Body of pancreas (tissue), 4 donors: Measurements from ENCODE around the gene MAP3K9. TPM values are rescaled to one million over a fixed set of nuclear protein-coding genes. Genes with fewer than 3 reads are reported as not detected.

ENCODE experiments used
- ATAC-seq: fragments of 150-250 bp; one replicate; pipeline ENCODE4 v1.9.1; 2016
- DNase-seq, 4 donors: peaks; one replicate each; pipeline ENCODE4 v3.0.0-alpha.2; 2019
- H3K27ac ChIP-seq, 4 donors: fragments of 200-600 bp; sonication (generic); 1 replicate in 3 of 4; 2 replicates in 1 of 4; pipeline versions ENCODE4 v1.5.1 to v1.6.1; 2016 to 2019; ENCODE audit warnings: mild to moderate bottlenecking in 1 of 4, mixed read lengths in 1 of 4, moderate library complexity in 1 of 4
- H3K27me3 ChIP-seq, 2 donors: fragments of 200-600 bp; sonication (generic); one replicate each; pipeline ENCODE4 v1.6.0; 2016; ENCODE audit warnings: mild to moderate bottlenecking in 1 of 2
- H3K36me3 ChIP-seq, 2 donors: fragments of 200-600 bp; sonication (generic); replicated peaks in 1 of 2; 2 replicates each; pipeline ENCODE4 v1.5.1; 2016; ENCODE audit warnings: low read depth in 2 of 2; ENCODE audit not compliant: insufficient read depth in 1 of 2
- H3K4me1 ChIP-seq: fragments of 200-600 bp; sonication (generic); one replicate; pipeline ENCODE4 v1.6.0; 2016
- H3K4me3 ChIP-seq, 2 donors: fragments of 200-600 bp; sonication (generic); 1 replicate in 1 of 2; 2 replicates in 1 of 2; pipeline ENCODE4 v1.5.1; 2016 to 2019
- H3K9me3 ChIP-seq, 3 donors: fragments of 200-600 bp; sonication (generic); 1 replicate in 2 of 3; 2 replicates in 1 of 3; pipeline ENCODE4 v1.5.1; 2016
- POLR2A ChIP-seq, 3 donors: fragments of 450-650 bp; IDR thresholded peaks; one replicate each; pipeline ENCODE4 v1.6.1; 2016; ENCODE audit warnings: antibody characterized with exemption in 3 of 3, mild to moderate bottlenecking in 2 of 3
- WGBS, 2 donors: methylation state at CpG; one replicate each; pipeline ENCODE4 v1.1.5; 2017; 5-methylcytosine and 5-hydroxymethylcytosine counted together
- intact Hi-C: fragments of 100-400 bp; cut with DNase I; formaldehyde crosslinking; loops from one replicate; pipeline ENCODE4 v1.15.1; 2023
- total RNA-seq, 2 donors: library from RNA; depleted of rRNA; stranded (reverse); fragments of >200 nt; gene quantifications; one replicate each; pipeline ENCODE4 v1.1.0, GENCODE V29; 2016
- TF ChIP-seq, protein P1 (sequence below), 7 experiments: fragments of 450-650 bp in 4 of 7; fragments of 200-600 bp in 3 of 7; sonication (generic) in 3 of 7; IDR thresholded peaks; one replicate each; pipeline ENCODE4 v1.5.1; 2016 to 2019; ENCODE audit warnings: antibody characterized with exemption in 7 of 7

The MAP3K9 gene
- total RNA-seq, 2 donors from 2014 or later = 5.4 to 10.9 TPM

GRCh38 chr14:70714055-70714550, 95.2 kb downstream of the MAP3K9 start:
- H3K4me3 ChIP-seq = no peak overlapping the region
- TF ChIP-seq, protein P1, sequence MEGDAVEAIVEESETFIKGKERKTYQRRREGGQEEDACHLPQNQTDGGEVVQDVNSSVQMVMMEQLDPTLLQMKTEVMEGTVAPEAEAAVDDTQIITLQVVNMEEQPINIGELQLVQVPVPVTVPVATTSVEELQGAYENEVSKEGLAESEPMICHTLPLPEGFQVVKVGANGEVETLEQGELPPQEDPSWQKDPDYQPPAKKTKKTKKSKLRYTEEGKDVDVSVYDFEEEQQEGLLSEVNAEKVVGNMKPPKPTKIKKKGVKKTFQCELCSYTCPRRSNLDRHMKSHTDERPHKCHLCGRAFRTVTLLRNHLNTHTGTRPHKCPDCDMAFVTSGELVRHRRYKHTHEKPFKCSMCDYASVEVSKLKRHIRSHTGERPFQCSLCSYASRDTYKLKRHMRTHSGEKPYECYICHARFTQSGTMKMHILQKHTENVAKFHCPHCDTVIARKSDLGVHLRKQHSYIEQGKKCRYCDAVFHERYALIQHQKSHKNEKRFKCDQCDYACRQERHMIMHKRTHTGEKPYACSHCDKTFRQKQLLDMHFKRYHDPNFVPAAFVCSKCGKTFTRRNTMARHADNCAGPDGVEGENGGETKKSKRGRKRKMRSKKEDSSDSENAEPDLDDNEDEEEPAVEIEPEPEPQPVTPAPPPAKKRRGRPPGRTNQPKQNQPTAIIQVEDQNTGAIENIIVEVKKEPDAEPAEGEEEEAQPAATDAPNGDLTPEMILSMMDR (IDR thresholded peaks at IDR 0.05) = peak; percentile 17 to 82 (median 59)
- no peak for TF ChIP-seq POLR2A (IDR thresholded peaks at IDR 0.05)
- DNase-seq (peak; percentile 47 to 61 (median 52)), ATAC-seq (peak; percentile 33)
- 11 to 12% methylated on average over 8 of the region's 8 CpGs for whole genome bisulfite sequencing, 2 donors
- no peak overlapping the region for H3K27ac ChIP-seq
- intact Hi-C loops = loop anchor here (10.0 kb wide), 1 partner anchor 89 kb away; no protein-coding TSS in a partner anchor
- H3K9me3 ChIP-seq = no peaks in the 10 kb centered on the region
- peaks cover 28% of the 10 kb centered on the region for H3K4me1 ChIP-seq
- H3K36me3 ChIP-seq = no peaks in the 10 kb centered on the region
- H3K27me3 ChIP-seq = no peaks in the 10 kb centered on the region

DNA sequence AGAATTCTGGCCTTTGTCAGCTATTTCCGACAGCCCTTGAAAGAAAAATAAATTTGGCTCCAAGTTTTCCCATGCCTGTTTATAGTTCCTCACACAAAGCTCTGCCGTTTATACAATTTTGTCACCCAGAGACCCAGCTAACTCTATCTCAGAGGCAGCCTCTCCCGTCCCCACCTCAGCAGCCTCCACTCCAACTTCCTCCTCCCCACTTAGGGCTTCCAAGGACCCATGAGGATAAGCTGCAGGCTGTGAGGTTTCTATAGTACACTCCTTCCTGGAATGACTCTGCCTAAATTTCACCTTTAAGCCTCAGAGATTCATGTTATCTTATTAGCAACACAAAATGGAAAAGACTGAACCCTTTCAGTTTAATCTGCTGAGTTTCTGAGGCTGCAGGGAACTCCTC, 95.8 kb downstream of the MAP3K9 start:
- no peak for DNase-seq
- H3K9me3 ChIP-seq = no peaks in the 10 kb centered on the region
- peaks cover 28% of the 10 kb centered on the region for H3K4me1 ChIP-seq
- intact Hi-C loops = loop anchor here (10.0 kb wide), 1 partner anchor 89 kb away; no protein-coding TSS in a partner anchor
- H3K27ac ChIP-seq = peak overlapping the region in 1 of 4 donors; percentile 22
- 25 to 41% methylated on average over 3 of the region's 3 CpGs for WGBS, 2 donors
- ATAC-seq = no peak
- no peaks in the 10 kb centered on the region for H3K36me3 ChIP-seq
- no peak for TF ChIP-seq POLR2A (IDR thresholded peaks at IDR 0.05)
- TF ChIP-seq, protein P1 (IDR thresholded peaks at IDR 0.05) = no peak
- no peak overlapping the region for H3K4me3 ChIP-seq
- H3K27me3 ChIP-seq = no peaks in the 10 kb centered on the region

GRCh38 chr14:70713096-70713495, 96.2 kb downstream of the MAP3K9 start:
- intact Hi-C loops = loop anchor here (10.0 kb wide), 1 partner anchor 88 kb away; no protein-coding TSS in a partner anchor
- ATAC-seq = no peak
- TF ChIP-seq POLR2A (IDR thresholded peaks at IDR 0.05) = no peak
- TF ChIP-seq, protein P1 (IDR thresholded peaks at IDR 0.05) = no peak
- no peak overlapping the region for H3K27ac ChIP-seq
- H3K9me3 ChIP-seq = no peaks in the 10 kb centered on the region
- H3K4me3 ChIP-seq = no peak overlapping the region
- peaks cover 27% of the 10 kb centered on the region for H3K4me1 ChIP-seq
- H3K27me3 ChIP-seq = no peaks in the 10 kb centered on the region
- no peaks in the 10 kb centered on the region for H3K36me3 ChIP-seq
- 84 to 92% methylated on average over 4 of the region's 4 CpGs for WGBS, 2 donors
- DNase-seq = no peak

GRCh38 chr14:70711451-70711850, 97.9 kb downstream of the MAP3K9 start:
- H3K9me3 ChIP-seq = no peaks in the 10 kb centered on the region
- WGBS, 2 donors = 89 to 90% methylated on average over 1 of the region's 1 CpG
- peaks cover 11% of the 10 kb centered on the region for H3K4me1 ChIP-seq
- no peak overlapping the region for H3K27ac ChIP-seq
- H3K4me3 ChIP-seq = no peak overlapping the region
- ATAC-seq (no peak), DNase-seq (no peak)
- intact Hi-C loops = loop anchor here (10.0 kb wide), 1 partner anchor 87 kb away; no protein-coding TSS in a partner anchor
- no peaks in the 10 kb centered on the region for H3K27me3 ChIP-seq
- TF ChIP-seq, protein P1 (IDR thresholded peaks at IDR 0.05) = no peak
- H3K36me3 ChIP-seq = no peaks in the 10 kb centered on the region
